GM12872 (cell line): ENCODE measurements around the gene CARD10.
A peak's percentile ranks its signal among the peaks of the same experiment; 100 is the strongest.

Source experiments
- TF ChIP-seq, protein P1 (sequence below): IDR thresholded peaks from 3 replicates; pipeline ENCODE4 v1.5.1; 2011; ENCODE audit warnings: low read depth, mild to moderate bottlenecking, low read length, moderate library complexity; ENCODE audit not compliant: insufficient read depth

The CARD10 gene

DNA sequence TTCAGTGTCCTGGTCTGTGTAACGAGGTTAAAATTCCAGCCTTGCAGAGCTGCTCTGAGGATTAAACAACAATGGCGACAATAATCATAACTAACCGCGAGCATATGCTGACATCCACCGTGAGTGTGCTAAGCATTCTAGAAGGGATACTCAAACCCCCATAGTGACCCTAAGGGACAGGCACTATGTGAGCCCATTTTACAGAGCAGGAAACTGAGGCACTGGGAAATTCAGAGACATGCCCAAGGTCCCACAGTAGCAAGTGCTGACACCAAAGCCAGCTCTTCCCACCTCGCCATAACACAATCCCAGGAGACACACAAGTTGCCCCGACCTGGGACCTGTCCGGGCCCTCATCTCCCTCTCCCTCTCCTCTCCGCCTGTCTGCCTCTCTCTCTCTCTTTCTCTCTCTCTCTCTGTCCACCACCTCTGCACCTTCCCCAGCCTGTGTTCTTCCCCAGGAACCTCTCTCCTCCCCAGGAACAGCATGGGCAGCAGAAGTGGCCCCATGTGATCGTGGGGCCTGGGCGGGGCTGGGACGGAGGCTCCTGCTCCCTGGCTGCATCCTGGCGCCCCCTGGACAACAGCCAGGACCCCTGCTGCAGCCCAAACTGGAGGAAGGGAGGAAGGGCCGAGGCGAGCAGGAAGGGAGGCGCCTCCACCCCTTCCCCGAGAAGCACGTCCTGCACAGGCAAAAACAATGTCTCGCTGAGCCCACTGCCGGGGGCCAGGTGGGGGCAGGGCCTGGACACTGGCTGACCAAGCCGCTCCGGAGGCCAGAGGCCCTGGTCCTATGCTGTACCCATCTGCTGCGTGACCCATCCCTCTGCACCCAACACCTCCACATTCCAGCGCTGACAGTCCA is 18.2 kb downstream of the CARD10 start:
- TF ChIP-seq, protein P1, sequence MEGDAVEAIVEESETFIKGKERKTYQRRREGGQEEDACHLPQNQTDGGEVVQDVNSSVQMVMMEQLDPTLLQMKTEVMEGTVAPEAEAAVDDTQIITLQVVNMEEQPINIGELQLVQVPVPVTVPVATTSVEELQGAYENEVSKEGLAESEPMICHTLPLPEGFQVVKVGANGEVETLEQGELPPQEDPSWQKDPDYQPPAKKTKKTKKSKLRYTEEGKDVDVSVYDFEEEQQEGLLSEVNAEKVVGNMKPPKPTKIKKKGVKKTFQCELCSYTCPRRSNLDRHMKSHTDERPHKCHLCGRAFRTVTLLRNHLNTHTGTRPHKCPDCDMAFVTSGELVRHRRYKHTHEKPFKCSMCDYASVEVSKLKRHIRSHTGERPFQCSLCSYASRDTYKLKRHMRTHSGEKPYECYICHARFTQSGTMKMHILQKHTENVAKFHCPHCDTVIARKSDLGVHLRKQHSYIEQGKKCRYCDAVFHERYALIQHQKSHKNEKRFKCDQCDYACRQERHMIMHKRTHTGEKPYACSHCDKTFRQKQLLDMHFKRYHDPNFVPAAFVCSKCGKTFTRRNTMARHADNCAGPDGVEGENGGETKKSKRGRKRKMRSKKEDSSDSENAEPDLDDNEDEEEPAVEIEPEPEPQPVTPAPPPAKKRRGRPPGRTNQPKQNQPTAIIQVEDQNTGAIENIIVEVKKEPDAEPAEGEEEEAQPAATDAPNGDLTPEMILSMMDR, result no peak

- TF ChIP-seq, protein P1, result no peak
Measured at GRCh38 chr22:37499789-37500540, 19.2 kb downstream of the CARD10 start.

DNA sequence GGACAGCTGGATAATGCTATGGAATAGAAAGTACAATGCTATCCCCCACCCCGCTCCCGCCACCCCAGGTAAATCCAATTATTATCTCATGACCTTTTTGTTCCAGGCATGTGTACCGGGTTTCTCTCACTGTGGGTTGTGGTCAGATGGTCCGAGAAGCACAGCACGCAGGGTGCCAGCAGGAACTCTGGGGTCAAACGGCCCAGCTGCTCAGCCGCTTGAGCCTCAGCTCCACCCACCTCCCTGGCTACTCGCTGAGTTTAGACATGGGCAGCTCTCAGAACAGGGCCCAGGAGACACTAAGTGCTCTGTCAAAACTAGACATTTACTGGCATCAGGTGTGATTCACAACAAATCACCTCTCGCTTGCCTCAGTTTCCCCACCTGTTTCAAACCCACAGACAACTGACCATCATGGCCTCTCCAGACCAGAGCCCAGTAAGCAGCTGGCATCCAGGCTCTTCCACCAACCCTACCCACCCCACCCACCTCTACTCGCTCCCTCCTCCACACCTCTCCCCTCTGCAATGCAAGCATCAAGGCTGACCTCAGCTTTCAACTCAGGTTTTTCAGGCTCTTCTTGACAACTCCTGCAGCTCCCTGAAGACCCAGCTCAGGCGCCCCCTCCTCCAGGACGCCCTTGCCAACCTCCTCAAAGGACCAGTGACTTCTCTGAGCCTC is 20.0 kb downstream of the CARD10 start:
- TF ChIP-seq, protein P1, result no peak

DNA sequence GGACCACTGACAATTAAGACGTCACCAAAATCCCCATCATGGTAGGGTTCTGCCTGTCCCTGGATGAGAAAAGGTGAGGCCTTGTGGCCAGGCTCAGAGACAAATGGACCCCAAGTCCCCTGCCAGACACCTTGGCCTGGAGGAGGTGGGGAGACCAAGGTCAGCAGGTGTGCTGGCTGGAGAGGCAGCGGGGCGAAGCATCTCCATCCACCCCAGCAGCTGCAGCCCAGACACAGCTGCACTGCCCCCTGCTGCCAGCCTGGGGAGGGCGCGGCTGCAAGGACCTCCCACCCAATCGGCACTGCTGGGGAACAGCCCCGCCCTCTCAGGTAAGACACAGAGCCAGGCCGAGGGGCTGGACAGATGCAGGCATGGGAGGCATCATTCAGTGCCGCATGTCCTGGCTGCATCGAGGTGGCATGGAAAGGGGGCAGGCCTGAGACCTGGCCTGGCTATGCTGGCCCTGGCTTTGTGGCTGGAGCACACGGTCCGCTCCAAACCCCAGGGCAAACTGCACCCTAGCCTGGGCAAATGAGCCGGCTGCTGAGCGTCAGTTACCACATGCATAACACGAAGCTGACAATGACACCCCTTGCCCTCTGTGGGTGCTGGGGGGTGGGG is 20.8 kb downstream of the CARD10 start:
- TF ChIP-seq, protein P1, result peak; percentile 90

- TF ChIP-seq, protein P1, result no peak
Measured at GRCh38 chr22:37497062-37497599, 22.1 kb downstream of the CARD10 start.

GRCh38 chr22:37496651-37497050 is 22.6 kb downstream of the CARD10 start:
- TF ChIP-seq, protein P1, result no peak
